ENCODE measurements around the gene MEX3C.

Gene MEX3C

DNA sequence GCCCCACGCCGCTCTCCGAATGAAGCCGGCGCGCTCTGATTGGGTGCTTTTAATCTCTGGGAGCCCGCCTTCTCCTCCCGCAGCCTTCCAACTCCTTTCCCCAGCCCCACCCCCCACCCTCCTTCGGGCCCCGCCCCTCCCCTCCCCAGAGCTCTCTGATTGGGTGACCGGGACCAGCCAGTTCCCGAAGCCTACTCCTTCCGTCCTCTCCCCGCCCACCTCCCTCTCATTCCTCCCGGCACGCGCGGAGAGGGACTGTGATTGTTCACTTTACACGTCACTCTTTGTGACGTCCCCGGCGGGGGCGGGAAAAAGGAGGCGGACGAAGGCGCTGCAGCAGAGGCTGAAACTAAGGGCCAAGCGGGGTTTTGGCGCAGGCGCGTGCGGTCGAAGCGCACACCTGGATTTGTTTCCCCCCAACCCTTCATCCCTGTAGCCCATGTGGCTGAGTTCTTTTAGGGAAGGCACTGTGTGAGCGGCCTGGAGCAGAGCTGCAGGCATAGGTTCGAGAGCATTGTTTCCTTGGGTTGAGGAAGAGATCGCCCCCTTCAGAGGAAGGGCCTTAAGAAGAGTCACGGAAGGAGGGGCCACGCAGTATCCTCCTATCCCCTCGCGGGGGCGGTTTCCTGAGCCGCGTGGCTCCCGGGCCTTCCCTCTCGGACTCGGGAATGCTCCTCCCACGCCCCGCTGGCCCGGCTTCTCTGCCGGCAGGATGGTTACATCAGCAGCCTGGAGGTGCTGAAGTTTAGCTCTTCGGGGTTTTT lies at the start of gene MEX3C:
Gene MEX3C, minus strand, starts transcription at position 21 of the 764 bp plus-strand sequence. CDS start 361 bp downstream, outside the sequence.
- peak; percentile 100 for DNase-seq

DNA sequence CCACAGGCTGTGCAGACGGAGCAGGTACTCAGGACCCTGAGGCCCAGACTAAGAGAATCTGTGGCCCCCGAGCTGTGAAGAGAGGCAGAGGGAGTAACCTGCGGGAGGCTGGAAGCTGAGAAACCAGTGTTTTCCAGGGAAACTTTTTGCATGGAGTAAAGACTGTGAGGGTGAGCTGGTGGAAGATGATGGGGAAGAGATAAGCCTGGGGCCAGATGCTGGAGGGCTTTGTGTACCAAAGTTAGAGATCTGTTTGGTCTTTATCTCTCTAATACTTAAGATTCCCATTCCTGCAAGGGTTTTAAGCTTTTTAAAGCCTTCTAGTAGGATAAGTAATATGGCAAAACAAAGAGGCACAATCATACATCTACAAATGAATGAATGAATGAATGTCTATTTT lies 43.7 kb upstream of the MEX3C start:
- no peak for DNase-seq

DNA sequence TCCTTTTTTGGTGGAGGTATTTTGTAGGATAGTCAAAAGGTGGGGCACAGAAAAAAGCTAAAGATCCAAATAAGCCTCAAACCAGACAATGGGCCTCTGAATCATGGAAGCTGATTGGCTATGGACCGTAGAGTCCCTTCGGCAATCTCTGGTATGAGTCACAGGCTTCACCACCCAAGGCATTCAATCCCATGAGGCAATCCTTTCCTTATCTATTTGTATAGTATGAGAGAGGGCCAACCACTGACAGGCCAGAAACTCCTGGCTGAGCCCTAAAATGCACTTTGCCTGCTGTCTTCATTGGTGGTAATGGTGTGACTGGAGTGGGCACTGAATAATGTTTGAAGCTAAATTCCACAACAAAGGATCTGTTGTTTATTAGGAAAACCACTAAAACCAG lies 38.7 kb upstream of the MEX3C start:
- no peak for DNase-seq

DNA sequence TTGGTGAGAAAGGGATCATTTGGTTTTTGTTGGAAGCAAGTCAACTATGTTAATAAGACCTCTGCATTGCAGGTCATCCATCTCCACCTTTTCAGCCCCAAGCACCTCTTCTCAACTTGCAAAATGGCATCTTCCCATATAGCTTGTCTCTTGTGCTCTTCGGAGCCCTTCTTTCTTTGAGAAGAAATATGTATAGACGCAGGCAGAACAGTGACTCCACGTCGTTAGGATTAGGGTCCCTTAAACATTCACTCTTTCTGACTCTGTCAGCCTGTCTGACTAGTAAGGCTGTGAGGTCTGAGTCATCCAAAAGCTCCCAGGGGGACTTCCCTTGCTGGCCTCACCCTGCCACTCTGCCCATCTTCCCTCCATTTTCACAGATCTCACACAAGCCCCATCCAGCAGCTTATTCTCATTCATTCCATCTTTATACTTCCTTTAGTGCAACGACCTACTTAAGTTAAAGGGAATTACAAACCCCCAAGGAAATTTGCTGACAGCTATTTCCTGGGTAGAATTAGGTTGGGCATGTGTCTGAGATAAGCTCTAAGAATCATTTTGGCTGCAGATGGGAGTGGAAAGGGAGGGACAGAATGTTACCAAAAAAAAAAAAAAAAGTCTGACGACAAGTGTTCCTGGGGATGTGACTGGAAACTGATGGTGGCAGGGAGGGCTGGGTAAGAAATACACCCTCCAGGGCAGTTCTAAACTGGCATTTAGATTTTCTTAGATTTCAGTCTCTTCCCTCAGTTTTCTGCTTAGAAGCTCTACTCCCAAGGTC lies 37.7 kb upstream of the MEX3C start:
- DNase-seq, result peak; percentile 59

DNA sequence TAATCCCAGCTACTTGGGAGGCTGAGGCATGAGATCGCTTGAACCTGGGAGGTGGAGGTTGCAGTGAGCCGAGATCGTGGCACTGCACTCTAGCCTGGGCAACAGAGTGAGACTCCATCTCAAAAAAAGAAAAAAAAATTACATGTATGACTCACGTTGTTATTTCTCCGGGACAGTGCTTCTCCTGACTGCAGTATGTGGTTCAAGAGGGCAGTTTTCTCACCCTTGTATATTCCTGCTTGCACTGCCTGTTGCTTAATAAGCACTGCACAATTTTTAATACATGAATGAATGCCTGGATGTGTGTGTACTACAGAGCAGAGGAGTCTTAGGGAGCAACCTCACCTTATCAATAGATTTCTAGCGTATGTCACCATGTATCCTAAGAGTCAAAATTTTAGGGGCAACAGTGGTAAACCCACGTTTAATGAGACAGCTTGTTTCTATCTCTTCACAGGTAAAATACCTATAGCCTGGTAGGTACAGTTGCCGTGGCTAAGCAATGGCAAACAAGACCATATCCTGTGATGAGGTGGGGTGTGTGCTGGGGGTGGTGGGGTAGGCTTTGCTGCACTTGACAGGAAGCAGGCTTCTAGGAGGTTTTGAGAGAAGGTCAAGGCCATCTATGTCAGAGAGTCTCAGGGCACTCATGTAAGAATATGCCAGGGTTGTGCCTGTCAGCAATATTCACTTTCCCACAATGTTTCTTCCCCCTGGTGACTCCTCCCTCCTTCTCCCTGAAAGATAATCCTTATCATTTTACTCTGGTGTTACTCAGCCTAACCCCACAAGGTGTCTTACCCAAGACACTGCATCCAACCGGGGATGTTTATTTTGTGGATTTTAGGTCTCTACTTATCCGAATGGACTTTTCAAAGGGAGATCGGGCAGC lies 36.9 kb upstream of the MEX3C start:
- no peak for DNase-seq

DNA sequence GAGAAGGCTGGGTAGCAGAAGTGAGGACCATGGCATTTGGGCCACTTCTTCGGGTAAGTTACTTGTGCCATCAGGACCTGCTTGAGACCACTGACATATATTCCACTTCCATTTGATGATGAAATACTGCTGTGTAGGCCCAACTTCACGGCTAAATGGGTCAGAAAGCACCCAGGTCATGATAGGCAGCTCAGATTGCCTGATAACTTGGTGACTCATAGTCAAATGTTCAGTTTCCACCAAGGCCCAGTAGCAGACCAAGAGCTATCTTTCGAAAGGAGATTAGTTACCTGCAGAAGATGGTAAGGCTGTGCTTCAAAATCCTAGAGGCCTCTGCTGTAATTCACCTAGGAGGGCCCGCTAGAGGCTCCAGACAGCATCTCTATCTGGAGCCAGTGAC lies 31.8 kb upstream of the MEX3C start:
- DNase-seq, result no peak

DNA sequence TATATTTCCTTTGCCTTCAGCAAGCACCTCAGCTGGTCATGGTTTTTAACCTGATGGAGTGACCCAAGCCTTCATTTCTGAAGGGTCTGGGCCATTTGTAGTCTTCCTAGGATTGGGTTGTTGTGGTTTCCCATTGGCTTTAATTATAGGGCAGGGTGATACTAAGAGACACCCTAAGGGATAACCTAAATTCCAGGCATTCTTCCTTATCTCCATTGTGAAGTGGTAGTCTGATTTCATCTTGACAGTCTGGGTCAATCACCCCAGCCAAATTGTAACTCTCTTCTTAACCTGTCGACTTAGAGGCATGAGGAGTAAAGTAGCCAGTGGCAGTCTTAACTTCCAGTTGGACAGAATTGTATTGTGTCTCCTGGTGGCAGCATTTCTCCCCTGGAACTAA lies 30.2 kb upstream of the MEX3C start:
- DNase-seq, result no peak

DNA sequence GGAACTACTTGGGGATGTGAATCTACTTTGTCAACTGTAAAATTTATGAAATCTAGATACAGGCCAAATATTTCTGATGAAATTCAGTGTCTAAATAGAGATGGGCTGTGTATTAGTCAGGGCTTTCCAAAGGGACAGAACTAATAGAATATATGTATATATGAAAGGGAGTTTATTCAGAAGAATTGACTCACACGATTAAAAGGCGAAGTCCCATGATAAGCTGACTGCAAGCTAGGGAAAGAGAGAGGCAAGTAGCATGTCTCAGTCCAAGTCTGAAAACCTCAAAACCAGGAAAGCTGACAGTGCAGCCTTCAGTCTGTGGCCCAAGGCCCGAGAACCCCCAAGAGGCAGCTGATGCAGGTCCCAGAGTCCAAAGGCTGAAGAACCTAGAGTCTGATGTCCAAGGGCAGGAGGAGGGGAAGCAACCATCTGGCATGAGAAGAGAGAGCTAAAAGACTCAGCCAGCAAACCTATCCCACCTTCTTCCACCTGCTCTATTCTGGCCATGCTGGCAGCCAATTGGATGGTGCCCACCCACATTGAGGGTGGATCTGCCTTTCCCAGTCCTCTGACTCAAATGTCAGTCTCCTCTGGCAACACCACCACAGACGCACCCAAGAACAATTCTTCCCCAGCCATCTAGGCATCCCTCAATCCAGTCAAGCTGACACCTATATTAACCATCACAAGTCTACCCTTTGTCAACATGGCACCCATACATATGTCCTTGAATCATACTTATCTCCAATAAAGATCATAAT lies 29.3 kb upstream of the MEX3C start:
- no peak for DNase-seq

DNA sequence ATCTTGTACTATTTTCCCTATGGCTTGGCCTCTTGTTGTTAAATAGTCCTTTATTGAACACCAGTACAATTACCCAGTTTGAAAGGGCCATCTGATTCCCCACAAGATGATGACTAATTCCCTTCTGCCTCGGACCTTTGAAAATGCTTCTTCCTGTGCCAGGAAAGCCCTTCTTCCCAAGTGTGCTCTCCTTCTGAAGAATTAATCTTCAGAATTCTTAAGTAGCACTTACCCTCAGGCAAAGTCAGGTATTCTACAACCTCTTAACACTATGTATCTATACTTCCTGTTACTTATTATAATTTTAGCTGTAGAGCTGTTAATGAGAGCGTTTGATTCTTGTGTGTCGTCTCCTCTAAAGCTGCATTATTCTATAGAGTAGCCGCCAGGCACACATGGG lies 28.6 kb upstream of the MEX3C start:
- DNase-seq, result no peak

DNA sequence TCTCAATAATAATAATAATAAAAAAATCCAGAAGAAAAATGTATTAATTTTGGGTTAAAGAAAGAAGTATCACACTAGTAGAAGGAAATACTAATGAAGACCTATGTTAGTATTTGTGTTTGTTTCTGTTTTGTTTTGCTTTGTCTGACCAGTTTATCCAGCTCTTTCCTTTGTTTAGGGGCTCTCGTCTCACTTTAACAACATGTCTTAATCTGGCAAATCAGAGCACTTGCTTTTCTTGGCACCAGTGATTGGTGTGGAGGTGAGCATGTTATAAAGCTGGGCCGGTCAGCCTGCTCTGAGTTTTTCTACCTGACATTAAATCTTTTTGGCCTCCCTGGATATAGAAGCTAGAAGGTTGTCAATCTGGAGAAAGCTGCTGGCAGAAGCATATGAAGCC lies 15.1 kb upstream of the MEX3C start:
- DNase-seq, result no peak

DNA sequence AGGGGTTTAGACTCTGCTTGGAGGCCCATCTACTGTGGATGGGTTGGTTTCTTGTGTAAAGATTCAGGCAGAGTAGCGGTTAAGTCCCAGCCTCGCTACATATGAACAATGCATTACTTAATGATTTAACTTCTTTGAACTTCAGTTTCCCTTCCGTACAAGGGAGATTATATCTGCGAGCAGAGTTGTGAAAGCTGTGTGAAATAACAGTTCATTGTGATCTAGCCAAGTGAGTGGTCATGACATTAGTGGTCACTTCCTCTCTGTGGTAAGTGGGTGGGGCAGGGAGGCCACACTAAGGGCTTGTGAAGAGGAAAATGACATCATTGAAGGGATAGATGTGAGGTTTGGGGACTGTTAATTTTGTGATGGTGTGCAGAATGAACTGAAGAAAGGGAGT lies 14.1 kb upstream of the MEX3C start:
- peak; percentile 72 for DNase-seq

DNA sequence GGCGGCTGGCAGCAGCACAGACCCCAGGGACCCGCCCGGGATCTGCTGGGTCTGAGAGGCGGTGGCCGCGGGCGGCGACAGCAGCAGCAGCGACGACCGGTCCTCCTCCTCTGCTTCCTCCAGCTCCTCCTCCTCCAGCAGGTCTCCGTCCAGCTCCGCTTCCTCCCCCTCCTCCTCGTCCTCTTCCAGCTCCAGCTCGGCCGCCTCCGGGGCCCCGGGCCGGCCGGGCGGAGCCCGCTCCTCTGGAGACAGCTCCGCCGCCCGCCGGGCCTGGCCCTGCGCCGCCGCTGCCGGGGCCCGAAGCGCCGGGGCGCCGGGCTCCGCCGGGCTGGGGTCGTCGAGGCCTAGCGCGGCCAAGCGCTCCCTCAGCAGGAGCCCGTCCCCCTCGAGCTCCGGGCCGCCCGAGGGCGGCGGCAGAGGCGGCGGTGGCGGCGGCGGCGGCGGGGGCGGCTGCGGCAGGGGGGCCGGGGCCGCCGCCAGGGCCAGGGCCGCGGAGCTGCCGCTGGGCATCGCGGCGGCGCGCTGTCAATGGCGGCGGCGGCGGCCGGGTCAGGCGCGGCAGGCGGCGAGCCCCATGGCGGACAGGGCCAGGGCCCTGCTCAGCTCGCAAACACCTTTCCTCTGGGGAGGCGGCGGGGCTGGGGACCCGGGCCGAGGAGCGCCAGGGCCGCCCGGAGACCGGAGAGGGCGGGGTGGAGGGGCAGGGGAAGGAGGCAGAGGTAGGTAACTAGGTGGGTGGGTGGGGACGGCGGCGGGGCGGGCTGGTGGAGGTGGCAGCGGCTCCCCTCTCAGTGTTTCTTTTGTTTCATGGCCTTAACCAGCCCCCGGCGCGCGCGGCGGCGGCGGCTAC lies 445 bp downstream of the MEX3C start:
- DNase-seq, result peak; percentile 54

DNA sequence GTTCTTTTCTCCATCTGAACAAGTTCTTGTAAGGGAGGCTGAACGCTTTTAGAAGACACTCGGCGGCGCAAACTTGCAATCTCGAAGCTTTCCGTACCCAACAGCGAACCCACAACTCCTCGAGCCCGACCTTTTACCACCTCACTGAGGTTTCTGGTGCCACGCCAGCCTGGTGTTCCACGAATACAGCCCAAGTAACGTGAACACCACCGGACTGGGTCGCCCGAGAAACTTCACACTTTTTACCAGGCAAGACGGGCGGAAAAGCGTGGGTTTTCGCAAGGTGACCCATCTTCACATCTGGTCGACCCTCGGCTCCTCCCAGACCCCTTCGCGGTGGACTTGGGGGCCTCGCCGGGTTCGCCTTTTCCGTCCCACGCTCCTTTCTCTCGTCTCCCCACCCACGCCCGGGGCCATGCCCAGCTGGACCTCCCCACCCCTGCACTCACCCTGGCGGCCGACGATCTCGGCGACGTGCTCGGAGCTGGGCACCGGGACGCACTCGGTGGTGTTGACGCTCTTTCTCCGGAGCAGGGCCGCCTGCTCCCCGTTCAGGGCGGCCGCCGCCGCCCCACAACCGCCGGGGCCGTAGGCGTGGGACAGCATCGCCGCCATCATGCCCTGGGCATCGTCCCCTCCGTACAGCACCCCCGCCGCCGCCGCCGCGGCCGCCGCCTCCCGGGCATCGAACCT lies 1.2 kb downstream of the MEX3C start:
- DNase-seq, result peak; percentile 75

DNA sequence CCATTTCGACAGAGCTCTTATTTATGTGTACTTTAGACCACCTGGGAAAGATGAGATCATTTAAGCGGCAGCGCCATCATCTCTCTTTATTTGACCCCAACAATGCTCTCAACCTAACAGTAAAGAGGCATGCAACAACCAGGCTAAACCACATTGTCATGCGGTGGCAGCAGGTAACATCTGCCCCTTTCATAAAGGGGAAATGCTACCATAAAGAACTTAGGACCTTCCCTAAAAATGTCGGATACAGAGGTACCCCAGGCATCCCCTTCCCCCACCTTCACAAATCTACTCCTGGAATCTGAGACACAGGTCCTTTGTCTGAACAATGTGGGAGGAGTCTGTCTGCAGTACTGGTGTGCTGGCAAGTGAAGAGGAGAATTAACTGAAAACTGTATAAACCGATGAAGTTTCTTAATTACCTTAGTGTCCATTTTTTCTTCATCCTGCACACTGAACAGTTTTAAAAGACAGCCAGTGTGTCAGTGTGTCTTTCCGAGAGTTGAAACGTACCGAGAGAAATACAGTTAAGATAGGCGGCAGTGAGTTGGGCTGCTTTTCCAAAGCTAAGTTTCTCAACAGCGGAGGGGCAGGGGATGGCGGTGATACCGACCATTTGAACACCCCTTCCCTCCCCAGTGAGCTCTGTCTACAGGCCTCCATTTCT lies 1.9 kb downstream of the MEX3C start:
- peak; percentile 41 for DNase-seq

DNA sequence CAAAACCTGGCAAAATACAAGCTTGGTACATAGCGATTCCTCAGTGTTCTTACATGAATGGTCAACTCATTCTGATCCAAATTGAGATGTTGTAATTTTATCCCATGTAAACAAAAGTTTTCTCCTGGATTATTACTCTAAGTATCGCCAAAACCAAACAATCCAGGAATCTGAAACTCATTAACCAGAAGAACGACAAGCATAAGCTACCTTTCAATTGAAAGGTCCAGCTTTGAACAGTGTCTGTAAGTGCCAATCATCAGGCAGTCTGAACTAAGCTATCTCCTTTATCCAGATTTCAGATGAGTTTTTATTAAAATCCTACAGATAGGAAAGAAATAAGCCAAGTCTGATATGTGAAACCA lies 2.4 kb downstream of the MEX3C start:
- no peak for DNase-seq

DNA sequence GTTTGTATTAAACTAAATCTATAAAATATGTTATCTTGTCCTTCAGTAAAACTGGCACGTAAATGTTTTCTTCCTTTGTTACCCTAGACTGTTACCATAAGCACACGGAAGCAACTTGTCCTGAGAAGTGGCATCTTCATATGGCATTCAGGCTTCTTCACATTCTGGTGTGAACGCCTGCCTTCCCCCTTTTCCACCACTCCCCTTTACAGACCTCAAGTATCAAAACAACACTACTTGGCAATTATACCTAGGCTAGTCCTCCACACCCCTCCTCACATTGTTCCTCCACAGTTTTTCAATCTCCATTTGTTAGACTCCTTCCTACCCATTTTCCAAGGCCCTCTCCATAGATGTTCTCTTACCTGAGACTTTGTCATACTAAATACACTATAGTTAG lies 2.9 kb downstream of the MEX3C start:
- DNase-seq, result no peak

DNA sequence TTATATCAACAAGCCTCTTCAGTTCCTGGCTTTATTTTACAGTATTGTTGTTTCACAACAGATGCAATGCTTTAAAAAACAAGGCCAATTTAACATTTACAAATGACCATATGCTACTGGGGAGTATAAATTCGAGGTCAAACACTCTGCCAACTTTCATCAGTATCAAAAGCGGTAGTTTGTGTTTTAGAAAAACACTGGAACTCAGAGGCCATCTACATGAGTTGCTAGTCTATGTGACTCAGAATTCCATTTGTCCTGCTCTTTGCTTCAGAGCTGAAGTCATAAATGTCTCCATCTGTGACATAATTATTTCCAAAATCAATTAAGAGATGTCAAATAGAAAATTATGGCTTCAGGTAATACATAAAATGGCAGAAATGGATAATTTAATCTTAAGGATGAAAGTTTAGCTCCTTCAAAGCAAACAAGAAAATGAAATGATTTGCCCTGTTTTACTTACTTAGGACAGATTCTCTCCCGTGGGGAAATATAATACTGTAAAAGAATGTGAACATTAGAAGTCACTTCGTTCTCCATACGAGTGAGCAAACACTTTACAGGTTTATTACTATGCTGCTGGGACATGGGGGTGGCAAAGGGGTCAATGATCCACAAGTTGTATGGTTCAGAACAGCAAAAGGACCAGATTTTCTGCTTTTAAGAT lies 3.7 kb downstream of the MEX3C start:
- no peak for DNase-seq

DNA sequence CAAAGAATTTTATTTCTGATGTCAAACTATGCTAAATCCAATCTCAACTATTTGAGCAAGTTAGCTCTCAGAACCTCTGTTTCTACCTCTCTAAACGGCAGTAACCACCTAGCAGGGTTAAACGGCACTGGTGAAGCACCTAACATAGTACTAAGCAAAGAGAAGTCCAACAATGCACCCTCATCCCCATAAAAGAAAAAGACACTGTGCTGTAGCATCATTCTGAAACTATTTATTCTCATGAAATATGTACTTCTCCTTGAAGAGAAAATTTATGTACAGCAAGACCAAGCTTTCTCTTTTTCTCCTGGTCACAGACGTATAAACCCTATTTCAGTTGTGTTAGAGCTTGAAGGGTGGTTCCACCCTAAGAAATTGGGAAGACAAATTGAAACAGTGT lies 4.8 kb downstream of the MEX3C start:
- DNase-seq, result no peak

DNA sequence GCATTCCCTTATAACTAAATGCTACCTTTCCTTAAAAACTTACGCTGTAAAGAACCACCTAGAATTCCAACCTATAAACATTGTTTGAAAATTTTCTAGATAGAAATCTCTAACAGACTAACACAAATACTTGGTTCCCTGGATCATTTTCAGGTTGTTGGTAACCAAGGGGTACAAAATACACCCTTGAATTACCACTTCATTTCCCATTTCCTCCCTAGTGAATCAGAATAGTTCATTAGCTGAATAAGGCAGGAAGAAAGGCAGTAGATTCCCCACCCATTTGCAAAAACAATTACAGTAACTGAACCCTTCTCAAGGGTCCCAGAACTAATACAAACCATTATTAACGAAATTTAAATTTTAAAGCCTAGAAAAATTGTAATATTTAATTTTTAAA lies 5.5 kb downstream of the MEX3C start:
- no peak for DNase-seq

DNA sequence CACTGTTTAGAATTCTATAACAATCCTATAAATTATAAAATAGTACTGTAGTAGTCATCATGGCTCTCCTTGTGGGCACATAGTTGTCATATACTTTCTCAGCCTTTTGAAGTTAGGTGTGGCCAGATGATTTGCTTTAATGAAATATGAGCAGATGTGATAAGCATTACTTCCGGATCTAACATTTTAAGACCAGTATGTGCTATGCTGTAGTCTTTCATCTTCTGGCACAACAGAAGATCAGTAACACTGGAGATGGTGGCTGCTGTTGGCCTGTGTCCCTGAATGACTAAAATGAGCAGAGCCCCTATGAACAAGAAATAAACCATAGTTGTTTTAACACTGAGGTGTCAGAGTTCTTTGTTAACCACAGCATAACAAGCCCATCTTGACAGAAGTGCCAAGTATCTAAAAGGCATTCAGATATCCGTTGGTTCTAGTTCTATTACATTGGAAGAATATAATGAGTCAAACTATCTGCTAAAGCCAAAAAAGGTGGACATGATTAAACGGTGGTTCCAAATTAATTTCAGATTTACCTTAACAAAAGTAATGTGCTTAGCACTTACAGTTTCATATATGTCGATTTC lies 6.3 kb downstream of the MEX3C start:
- no peak for DNase-seq

All from stimulated activated CD8-positive, alpha-beta memory T cell treated with anti-CD3 and anti-CD28 coated beads, Interleukin-4, amount 100 ng/mL, for 48 hours (primary cell).